Smooth muscle cell (in vitro differentiated cells): ENCODE results near the gene TPO. TPM values are rescaled to one million over a fixed set of nuclear protein-coding genes. Genes with fewer than 3 reads are reported as not detected.

Experiments used
- DNase-seq: peaks from one replicate; lab custom pipeline; 2025; ENCODE audit not compliant: unreplicated experiment; lab: John Stamatoyannopoulos, UW
- H2AFZ ChIP-seq: fragments of 200-600 bp; sonication (generic); 2 replicates; pipeline ENCODE4 v1.6.0; 2016; ENCODE audit warnings: antibody characterized with exemption, low read depth, mild to moderate bottlenecking
- H3F3A ChIP-seq: fragments of 200-600 bp; sonication (generic); 2 replicates; pipeline ENCODE4 v1.6.0; 2017; ENCODE audit warnings: antibody characterized with exemption, low read depth
- H3K27ac ChIP-seq: fragments of 200-600 bp; sonication (generic); 2 replicates; pipeline ENCODE4 v1.5.1; 2016; ENCODE audit warnings: low read depth, mild to moderate bottlenecking
- H3K27me3 ChIP-seq: fragments of 200-600 bp; sonication (generic); 2 replicates; pipeline ENCODE4 v1.6.1; 2016; ENCODE audit warnings: low read depth, mild to moderate bottlenecking
- H3K36me3 ChIP-seq: fragments of 200-600 bp; sonication (generic); 2 replicates; pipeline ENCODE4 v1.5.1; 2016; ENCODE audit warnings: low read depth
- H3K4me1 ChIP-seq: fragments of 200-600 bp; sonication (generic); 2 replicates; pipeline ENCODE4 v1.5.1; 2016; ENCODE audit warnings: low read depth
- H3K4me2 ChIP-seq: fragments of 200-600 bp; sonication (generic); 2 replicates; pipeline ENCODE4 v1.6.0; 2016; ENCODE audit warnings: mild to moderate bottlenecking
- H3K4me3 ChIP-seq: fragments of 200-600 bp; sonication (generic); 2 replicates; pipeline ENCODE4 v1.5.1; 2016; ENCODE audit warnings: mild to moderate bottlenecking
- H3K79me2 ChIP-seq: fragments of 200-600 bp; sonication (generic); 2 replicates; pipeline ENCODE4 v1.6.0; 2016; ENCODE audit warnings: low read depth, mild to moderate bottlenecking
- H3K9ac ChIP-seq: fragments of 200-600 bp; sonication (generic); 2 replicates; pipeline ENCODE4 v1.6.0; 2016; ENCODE audit warnings: low read depth
- H3K9me3 ChIP-seq: fragments of 200-600 bp; sonication (generic); replicated peaks from 2 replicates; pipeline ENCODE4 v1.5.1; 2016; ENCODE audit warnings: low read depth
- H4K20me1 ChIP-seq: fragments of 200-600 bp; sonication (generic); 2 replicates; pipeline ENCODE4 v1.6.0; 2016; ENCODE audit warnings: low read depth
- WGBS: methylation state at CpG from one replicate; pipeline ENCODE4 v1.1.7; 2016; ENCODE audit warnings: low lambda C conversion rate; 5-methylcytosine and 5-hydroxymethylcytosine counted together
- polyA plus RNA-seq: library from polyadenylated mRNA; unstranded; fragments of >200 nt; fragmentation: Nextera tagmentation; extraction: Ambion mirVana; gene quantifications from 2 replicates; pipeline ENCODE4 v1.2.1, GENCODE V29; 2016
- total RNA-seq: library from RNA; depleted of rRNA; stranded (reverse); fragments of >200 nt; gene quantifications from 2 replicates; pipeline ENCODE4 v1.2.3, GENCODE V29; 2014
- TF ChIP-seq, protein P1 (sequence below): fragments of 200-600 bp; sonication (generic); IDR thresholded peaks from 2 replicates; pipeline ENCODE4 v1.5.1; 2017; ENCODE audit warnings: borderline replicate concordance, mild to moderate bottlenecking, antibody characterized with exemption; ENCODE audit not compliant: insufficient read depth, poor library complexity, severe bottlenecking

The TPO gene
- total and polyA plus RNA-seq, 2 experiments from 2014 or later: not detected

DNA sequence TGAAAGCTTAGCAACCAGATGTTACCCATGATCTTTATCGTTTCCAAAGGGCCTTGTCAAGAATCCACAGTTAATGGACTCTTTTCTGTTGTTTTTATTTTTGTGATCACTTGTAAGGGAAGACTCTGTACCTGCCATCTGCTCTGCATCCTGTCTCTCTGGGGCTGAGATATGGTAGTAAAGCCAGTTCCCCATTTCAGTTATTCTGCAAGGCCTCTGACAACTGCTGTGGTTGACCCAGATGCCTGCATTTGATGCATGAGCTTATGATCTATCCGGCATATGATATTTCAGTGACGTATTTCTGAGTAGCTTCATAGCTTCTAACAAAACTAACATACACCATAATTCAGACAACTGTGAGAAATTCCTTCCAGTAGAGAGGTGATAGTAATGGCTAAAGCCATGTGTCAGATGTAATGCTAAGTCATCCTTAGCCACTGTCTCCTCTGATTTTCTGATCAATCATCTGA, 105.1 kb downstream of the TPO start:
- Histone ChIP-seq H3K79me2 (no peaks in the 10 kb centered on the region), H3K4me3 (no peak overlapping the region), H3K9ac (no peak overlapping the region), H4K20me1 (no peaks in the 10 kb centered on the region), H2AFZ (no peak overlapping the region), H3K27ac (no peak overlapping the region), H3K4me1 (no peaks in the 10 kb centered on the region), H3K27me3 (no peaks in the 10 kb centered on the region), H3K9me3 (no peaks in the 10 kb centered on the region), H3F3A (no peaks in the 10 kb centered on the region), H3K36me3 (no peaks in the 10 kb centered on the region), H3K4me2 (no peak overlapping the region)
- no peak for DNase-seq
- WGBS: 89% methylated on average over 3 of the region's 3 CpGs
- TF ChIP-seq, protein P1, sequence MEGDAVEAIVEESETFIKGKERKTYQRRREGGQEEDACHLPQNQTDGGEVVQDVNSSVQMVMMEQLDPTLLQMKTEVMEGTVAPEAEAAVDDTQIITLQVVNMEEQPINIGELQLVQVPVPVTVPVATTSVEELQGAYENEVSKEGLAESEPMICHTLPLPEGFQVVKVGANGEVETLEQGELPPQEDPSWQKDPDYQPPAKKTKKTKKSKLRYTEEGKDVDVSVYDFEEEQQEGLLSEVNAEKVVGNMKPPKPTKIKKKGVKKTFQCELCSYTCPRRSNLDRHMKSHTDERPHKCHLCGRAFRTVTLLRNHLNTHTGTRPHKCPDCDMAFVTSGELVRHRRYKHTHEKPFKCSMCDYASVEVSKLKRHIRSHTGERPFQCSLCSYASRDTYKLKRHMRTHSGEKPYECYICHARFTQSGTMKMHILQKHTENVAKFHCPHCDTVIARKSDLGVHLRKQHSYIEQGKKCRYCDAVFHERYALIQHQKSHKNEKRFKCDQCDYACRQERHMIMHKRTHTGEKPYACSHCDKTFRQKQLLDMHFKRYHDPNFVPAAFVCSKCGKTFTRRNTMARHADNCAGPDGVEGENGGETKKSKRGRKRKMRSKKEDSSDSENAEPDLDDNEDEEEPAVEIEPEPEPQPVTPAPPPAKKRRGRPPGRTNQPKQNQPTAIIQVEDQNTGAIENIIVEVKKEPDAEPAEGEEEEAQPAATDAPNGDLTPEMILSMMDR: no peak

DNA sequence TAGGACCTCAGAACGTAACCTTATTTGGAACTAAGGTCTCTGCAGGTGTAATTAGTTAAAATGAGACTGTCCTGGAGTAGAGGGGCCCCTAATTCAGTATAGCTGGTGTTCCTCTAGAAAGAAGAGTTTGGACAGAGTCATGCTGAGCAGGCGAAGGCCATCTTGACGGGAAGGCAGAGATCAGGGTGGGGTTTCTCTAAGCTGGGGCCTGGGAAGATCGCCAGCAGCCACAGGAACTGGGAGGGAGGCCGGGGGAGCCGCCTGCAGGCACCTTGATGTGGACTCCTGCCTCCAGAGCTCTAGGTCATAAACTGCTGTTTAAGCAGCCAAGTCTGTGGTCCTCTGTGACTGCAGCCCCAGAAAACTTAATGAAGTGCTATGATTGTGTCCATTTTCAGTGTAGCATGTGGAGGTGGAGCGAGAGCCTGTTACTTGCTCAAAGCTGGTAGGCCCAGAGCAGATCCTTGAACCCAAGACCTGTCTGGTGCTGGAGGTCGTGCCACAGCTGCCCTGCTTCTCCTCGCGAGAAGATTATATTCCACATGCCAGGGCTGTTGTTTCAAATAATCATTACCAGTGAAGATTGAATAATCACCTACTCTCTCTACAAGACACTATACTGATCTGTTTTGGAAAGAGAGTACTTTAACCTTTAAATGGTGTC, 105.7 kb downstream of the TPO start:
- Histone ChIP-seq H2AFZ (no peak overlapping the region), H3K4me1 (no peaks in the 10 kb centered on the region), H3K4me3 (no peak overlapping the region), H3K27me3 (no peaks in the 10 kb centered on the region), H3K9me3 (no peaks in the 10 kb centered on the region), H3K4me2 (no peak overlapping the region), H3F3A (no peaks in the 10 kb centered on the region), H4K20me1 (no peaks in the 10 kb centered on the region), H3K79me2 (no peaks in the 10 kb centered on the region), H3K27ac (no peak overlapping the region), H3K9ac (no peak overlapping the region), H3K36me3 (no peaks in the 10 kb centered on the region)
- TF ChIP-seq, protein P1: no peak
- WGBS: 87% methylated on average over 10 of the region's 10 CpGs
- no peak for DNase-seq

DNA sequence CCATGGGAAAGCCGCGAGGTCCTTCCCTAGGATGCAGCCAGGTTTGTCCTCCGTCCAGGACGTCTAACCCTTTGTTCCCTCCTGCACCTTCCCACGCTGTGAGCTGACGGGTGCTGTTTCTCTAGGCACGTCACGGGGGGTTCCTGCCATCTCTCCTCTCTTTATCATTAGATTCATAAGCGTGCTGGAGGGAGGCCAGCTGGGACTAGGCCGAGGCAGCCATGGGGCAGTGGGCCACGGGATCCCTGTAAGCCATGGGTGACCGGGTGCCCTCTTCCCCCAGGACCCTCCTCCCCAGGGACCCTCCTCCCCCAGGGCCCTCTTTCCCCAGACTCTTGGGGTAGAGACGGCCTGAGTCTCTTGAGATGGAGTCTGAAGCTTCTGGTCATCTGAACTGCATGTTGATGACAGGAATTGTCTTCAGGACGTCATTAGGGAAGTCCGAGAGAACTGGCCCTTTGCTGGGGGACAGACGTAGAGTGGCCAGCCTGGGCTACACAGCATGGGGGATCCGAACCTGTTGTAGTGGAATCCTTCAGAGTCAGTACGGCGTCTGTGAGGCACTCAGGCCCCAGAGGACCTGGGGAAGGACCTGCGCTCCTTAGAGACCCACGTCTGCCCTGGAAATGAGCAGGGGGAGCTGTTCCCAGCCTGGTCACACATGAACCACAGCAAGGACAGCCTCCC, 108.1 kb downstream of the TPO start:
- Histone ChIP-seq H3K36me3 (no peaks in the 10 kb centered on the region), H3K9ac (no peak overlapping the region), H3K9me3 (no peaks in the 10 kb centered on the region), H2AFZ (no peak overlapping the region), H3F3A (no peaks in the 10 kb centered on the region), H3K4me3 (no peak overlapping the region), H3K4me1 (no peaks in the 10 kb centered on the region), H3K79me2 (no peaks in the 10 kb centered on the region), H3K27ac (no peak overlapping the region), H4K20me1 (no peaks in the 10 kb centered on the region), H3K4me2 (no peak overlapping the region), H3K27me3 (no peaks in the 10 kb centered on the region)
- 88% methylated on average over 21 of the region's 21 CpGs for WGBS
- DNase-seq: no peak
- TF ChIP-seq, protein P1: no peak
